Type B pancreatic cell (in vitro differentiated cells): ENCODE measurements around the gene FBXL5. TPM values are rescaled to one million over a fixed set of nuclear protein-coding genes. Genes with fewer than 3 reads are reported as not detected.

Experiments used
- DNase-seq: peaks from one replicate; pipeline ENCODE4 v3.0.0; 2021; ENCODE audit warnings: mixed read lengths; ENCODE audit not compliant: unreplicated experiment; ENCODE audit errors: extremely low spot score
- H3K27ac Mint-ChIP-seq: 2 replicates; pipeline ENCODE4 v1.8.0; 2021; ENCODE audit warnings: mild to moderate bottlenecking, mixed read lengths
- H3K27me3 Mint-ChIP-seq: 2 replicates; pipeline ENCODE4 v1.8.0; 2021; ENCODE audit warnings: mixed read lengths
- H3K36me3 Mint-ChIP-seq: 2 replicates; pipeline ENCODE4 v1.8.0; 2021; ENCODE audit warnings: mixed read lengths
- H3K4me1 Mint-ChIP-seq: one replicate; pipeline ENCODE4 v1.8.0; 2021; ENCODE audit warnings: mixed read lengths; ENCODE audit not compliant: unreplicated experiment
- H3K4me3 Mint-ChIP-seq: 2 replicates; pipeline ENCODE4 v1.8.0; 2021; ENCODE audit warnings: mild to moderate bottlenecking, mixed read lengths
- H3K9me3 Mint-ChIP-seq: 2 replicates; pipeline ENCODE4 v1.8.0; 2021; ENCODE audit warnings: mixed read lengths
- total RNA-seq: library from RNA; stranded (reverse); gene quantifications from 2 replicates; pipeline ENCODE4 v1.2.1, GENCODE V29; 2021; ENCODE audit warnings: low replicate concordance
- TF ChIP-seq, protein P1 (sequence below): fragments of 200-600 bp; sonication (generic); conservative IDR thresholded peaks from 2 replicates; pipeline ENCODE4 v1.5.0; 2021; ENCODE audit warnings: antibody characterized with exemption, mild to moderate bottlenecking

FBXL5 gene
- total RNA-seq, 1 donor from 2014 or later, result 48.4 TPM

DNA sequence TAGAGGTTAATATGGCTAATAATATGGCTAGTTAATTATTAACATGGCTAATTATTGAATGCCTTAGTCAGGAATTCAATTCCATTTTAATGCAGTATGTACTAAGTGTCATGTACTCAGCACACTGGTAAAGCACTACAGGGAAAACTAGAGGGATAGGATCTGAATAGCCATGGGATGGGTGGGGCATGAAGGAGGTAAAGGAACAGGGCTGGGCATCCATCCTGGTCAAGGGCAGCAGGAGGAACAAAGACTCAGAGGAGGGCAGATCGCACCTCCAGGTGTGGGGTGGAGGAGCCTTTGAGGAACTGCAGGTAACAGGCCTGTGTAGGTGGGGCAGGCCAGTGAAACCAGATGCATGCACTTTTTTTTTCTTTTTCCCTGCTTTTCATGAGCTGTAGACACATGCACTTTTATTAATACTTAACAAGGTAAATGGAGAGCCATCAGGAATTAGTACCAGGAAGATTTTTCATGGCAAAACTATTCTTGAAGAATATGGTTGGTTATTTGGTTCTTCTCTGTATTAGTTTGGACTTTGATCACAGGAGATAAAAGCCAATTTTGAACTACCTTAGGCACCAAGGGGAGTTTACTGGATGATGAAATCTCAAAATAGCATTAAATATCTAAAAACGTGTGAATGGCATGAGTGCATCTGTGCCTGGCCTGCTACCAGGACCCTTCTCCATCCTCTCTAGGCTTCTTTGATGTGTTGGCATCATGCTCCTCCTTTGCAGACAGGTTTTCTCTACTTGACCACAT, 97.2 kb downstream of the FBXL5 start:
- peaks cover 43% of the 10 kb centered on the region for H3K36me3 Mint-ChIP-seq
- no peak overlapping the region for H3K4me3 Mint-ChIP-seq
- TF ChIP-seq, protein P1, sequence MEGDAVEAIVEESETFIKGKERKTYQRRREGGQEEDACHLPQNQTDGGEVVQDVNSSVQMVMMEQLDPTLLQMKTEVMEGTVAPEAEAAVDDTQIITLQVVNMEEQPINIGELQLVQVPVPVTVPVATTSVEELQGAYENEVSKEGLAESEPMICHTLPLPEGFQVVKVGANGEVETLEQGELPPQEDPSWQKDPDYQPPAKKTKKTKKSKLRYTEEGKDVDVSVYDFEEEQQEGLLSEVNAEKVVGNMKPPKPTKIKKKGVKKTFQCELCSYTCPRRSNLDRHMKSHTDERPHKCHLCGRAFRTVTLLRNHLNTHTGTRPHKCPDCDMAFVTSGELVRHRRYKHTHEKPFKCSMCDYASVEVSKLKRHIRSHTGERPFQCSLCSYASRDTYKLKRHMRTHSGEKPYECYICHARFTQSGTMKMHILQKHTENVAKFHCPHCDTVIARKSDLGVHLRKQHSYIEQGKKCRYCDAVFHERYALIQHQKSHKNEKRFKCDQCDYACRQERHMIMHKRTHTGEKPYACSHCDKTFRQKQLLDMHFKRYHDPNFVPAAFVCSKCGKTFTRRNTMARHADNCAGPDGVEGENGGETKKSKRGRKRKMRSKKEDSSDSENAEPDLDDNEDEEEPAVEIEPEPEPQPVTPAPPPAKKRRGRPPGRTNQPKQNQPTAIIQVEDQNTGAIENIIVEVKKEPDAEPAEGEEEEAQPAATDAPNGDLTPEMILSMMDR, result no peak
- no peak for DNase-seq
- H3K27ac Mint-ChIP-seq, result peak overlapping the region; percentile 46
- no peaks in the 10 kb centered on the region for H3K27me3 Mint-ChIP-seq
- peaks cover 6% of the 10 kb centered on the region for H3K4me1 Mint-ChIP-seq
- H3K9me3 Mint-ChIP-seq, result no peaks in the 10 kb centered on the region

DNA sequence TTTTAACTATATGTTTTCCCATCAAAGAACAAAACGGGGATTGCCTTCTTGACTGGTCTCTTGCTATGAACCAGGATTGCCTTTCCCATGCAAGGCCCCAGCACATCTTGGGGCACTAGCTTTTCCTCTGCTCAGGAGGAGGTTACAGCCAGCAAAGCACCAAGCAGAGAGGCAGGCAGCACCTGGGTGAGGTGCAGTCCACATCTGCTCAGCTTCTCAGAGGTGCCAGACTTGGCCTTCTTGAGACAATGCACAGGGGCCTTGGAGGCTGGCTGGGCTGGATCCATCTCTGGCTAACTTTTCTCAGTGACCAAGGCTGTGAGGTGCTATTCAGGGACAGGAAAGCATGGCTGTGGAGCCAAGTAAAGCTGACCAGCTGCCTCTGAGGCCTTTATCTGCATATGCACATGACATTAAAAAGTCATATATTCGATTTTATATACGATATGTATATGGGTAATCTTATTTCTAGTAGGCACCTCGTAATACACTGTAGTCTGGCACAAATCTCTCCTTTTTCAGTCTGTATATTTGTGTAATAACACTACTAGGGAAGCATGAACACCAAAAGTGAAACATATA, 98.6 kb downstream of the FBXL5 start:
- TF ChIP-seq, protein P1, result no peak
- Mint-ChIP-seq H3K4me3 (no peak overlapping the region), H3K27ac (no peak overlapping the region), H3K36me3 (peaks cover 34% of the 10 kb centered on the region), H3K9me3 (no peaks in the 10 kb centered on the region), H3K4me1 (peaks cover 4% of the 10 kb centered on the region), H3K27me3 (no peaks in the 10 kb centered on the region)
- no peak for DNase-seq

Other genes starting within 250 kb of the FBXL5 start
- 0.43 and 1.8 TPM in 2 replicates for gene C1QTNF7, start 227.3 kb downstream of the FBXL5 start, total RNA-seq
- gene CC2D2A, start 185.5 kb downstream of the FBXL5 start, total RNA-seq, result 21.6 and 27.8 TPM in 2 replicates
- 39.0 and 43.6 TPM in 2 replicates for gene FAM200B, start 26.5 kb upstream of the FBXL5 start, total RNA-seq
- 0.89 and 3.4 TPM in 2 replicates for gene BST1, start 47.7 kb upstream of the FBXL5 start, total RNA-seq
- 0.34 and 0.36 TPM in 2 replicates for gene CD38, start 123.0 kb upstream of the FBXL5 start, total RNA-seq